ENCODE data around the gene KCNMA1. TPM values are rescaled to one million over a fixed set of nuclear protein-coding genes. Genes with fewer than 3 reads are reported as not detected.

Gene KCNMA1
- total RNA-seq, 1 donor from 2014 or later = 2.5 TPM

- intact Hi-C loops (cut with micrococcal nuclease) = no loop called here
- ATAC-seq (no peak), DNase-seq (no peak)
These were observed 24.0 kb downstream of the KCNMA1 start for GRCh38 chr10:77613476-77614130.

- intact Hi-C loops (cut with micrococcal nuclease) = no loop called here
- ATAC-seq (no peak), DNase-seq (no peak)
These were observed 25.9 kb downstream of the KCNMA1 start for GRCh38 chr10:77611670-77612069.

- DNase-seq = no peak
- no peak for ATAC-seq
- intact Hi-C loops (cut with micrococcal nuclease) = no loop called here
These were observed 26.4 kb downstream of the KCNMA1 start for GRCh38 chr10:77611221-77611620.

- ATAC-seq (no peak), DNase-seq (no peak)
- intact Hi-C loops (cut with micrococcal nuclease) = no loop called here
These were observed 27.8 kb downstream of the KCNMA1 start for GRCh38 chr10:77609781-77610272.

- intact Hi-C loops (cut with micrococcal nuclease) = no loop called here
- ATAC-seq = no peak
- DNase-seq = no peak
These were observed 29.3 kb downstream of the KCNMA1 start for GRCh38 chr10:77608281-77608680.

GRCh38 chr10:77606751-77607150, 30.9 kb downstream of the KCNMA1 start:
- intact Hi-C loops (cut with micrococcal nuclease) = no loop called here
- no peak for DNase-seq
- no peak for ATAC-seq

GRCh38 chr10:77605466-77605865, 32.1 kb downstream of the KCNMA1 start:
- intact Hi-C loops (cut with micrococcal nuclease) = no loop called here
- ATAC-seq = no peak
- no peak for DNase-seq

- no peak for ATAC-seq
- DNase-seq = no peak
- intact Hi-C loops (cut with micrococcal nuclease) = no loop called here
These were observed 32.7 kb downstream of the KCNMA1 start for GRCh38 chr10:77604941-77605351.

GRCh38 chr10:77604063-77604462, 33.5 kb downstream of the KCNMA1 start:
- intact Hi-C loops (cut with micrococcal nuclease) = no loop called here
- no peak for DNase-seq
- no peak for ATAC-seq

- intact Hi-C loops (cut with micrococcal nuclease) = no loop called here
- ATAC-seq (peak; percentile 58), DNase-seq (no peak)
These were observed 34.1 kb downstream of the KCNMA1 start for GRCh38 chr10:77603534-77603927.

- intact Hi-C loops (cut with micrococcal nuclease) = no loop called here
- DNase-seq (no peak), ATAC-seq (peak; percentile 55)
These were observed 34.6 kb downstream of the KCNMA1 start for GRCh38 chr10:77602913-77603533.

- no peak for ATAC-seq
- intact Hi-C loops (cut with micrococcal nuclease) = no loop called here
These were observed 35.2 kb downstream of the KCNMA1 start for GRCh38 chr10:77602231-77602912.

GRCh38 chr10:77601488-77601887, 36.1 kb downstream of the KCNMA1 start:
- DNase-seq (no peak), ATAC-seq (peak; percentile 36)
- intact Hi-C loops (cut with micrococcal nuclease) = no loop called here

More at GRCh38 chr10:77602231-77602912, 35.2 kb downstream of the KCNMA1 start:
- DNase-seq = no peak

GRCh38 chr10:77600640-77601039, 37.0 kb downstream of the KCNMA1 start:
- DNase-seq = no peak
- intact Hi-C loops (cut with micrococcal nuclease) = no loop called here

GRCh38 chr10:77599651-77600050, 38.0 kb downstream of the KCNMA1 start:
- ATAC-seq = no peak
- intact Hi-C loops (cut with micrococcal nuclease) = no loop called here
- DNase-seq = no peak

More at GRCh38 chr10:77600640-77601039, 37.0 kb downstream of the KCNMA1 start:
- no peak for ATAC-seq

- DNase-seq (no peak), ATAC-seq (no peak)
- intact Hi-C loops (cut with micrococcal nuclease) = no loop called here
These were observed 39.0 kb downstream of the KCNMA1 start for GRCh38 chr10:77598606-77599005.

GRCh38 chr10:77597560-77597959, 40.0 kb downstream of the KCNMA1 start:
- ATAC-seq = no peak
- DNase-seq = no peak
- intact Hi-C loops (cut with micrococcal nuclease) = no loop called here

GRCh38 chr10:77594471-77594783, 43.2 kb downstream of the KCNMA1 start:
- intact Hi-C loops (cut with micrococcal nuclease) = no loop called here
- DNase-seq (no peak), ATAC-seq (peak; percentile 15)

GRCh38 chr10:77593771-77594470, 43.7 kb downstream of the KCNMA1 start:
- DNase-seq (no peak), ATAC-seq (peak; percentile 23)
- intact Hi-C loops (cut with micrococcal nuclease) = no loop called here
